Uterus (tissue), 2 donors: ENCODE measurements around the gene C1QTNF9B.

Experiments used
- CTCF ChIP-seq, 4 experiments: fragments of 200-600 bp in 2 of 4; fragments of 450-650 bp in 2 of 4; sonication (generic) in 2 of 4; IDR thresholded peaks; one replicate each; pipeline ENCODE4 v1.5.1; 2016 to 2019; ENCODE audit warnings: antibody characterized with exemption in 4 of 4, mild to moderate bottlenecking in 2 of 4, moderate library complexity in 1 of 4
- POLR2A ChIP-seq, 2 donors: fragments of 450-650 bp; IDR thresholded peaks; one replicate each; pipeline ENCODE4 v1.6.1; 2016; ENCODE audit warnings: antibody characterized with exemption in 2 of 2, mild to moderate bottlenecking in 1 of 2, moderate library complexity in 1 of 2

GRCh38 chr13:23946900-23947299 is 49.6 kb upstream of the C1QTNF9B start:
- TF ChIP-seq CTCF (IDR thresholded peaks at IDR 0.05) (no peak), POLR2A (IDR thresholded peaks at IDR 0.05) (no peak)
